ENCODE results near the gene TNPO3. TPM values are rescaled to one million over a fixed set of nuclear protein-coding genes. Genes with fewer than 3 reads are reported as not detected.

Gene TNPO3
- total RNA-seq, 3 donors from 2014 or later, result 36.4 to 42.7 (median 36.6) TPM

DNA sequence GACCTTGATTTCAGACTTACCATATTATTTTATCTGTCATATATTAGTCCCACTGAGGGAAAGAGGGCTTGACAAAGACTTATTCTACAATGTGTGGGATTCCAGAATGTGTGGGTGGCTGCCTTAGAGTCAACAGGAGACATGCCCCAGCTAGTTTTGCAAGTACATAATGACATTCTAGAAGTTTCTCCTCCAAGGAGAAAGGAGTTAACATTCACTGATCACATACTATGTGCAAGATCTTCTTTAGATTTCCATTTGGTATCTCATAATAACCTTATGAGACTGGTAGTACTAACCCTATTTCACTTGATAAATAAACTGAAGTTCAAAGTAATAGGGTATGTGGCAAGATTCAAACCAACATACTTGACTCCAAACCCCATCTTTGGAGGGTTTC is 92.0 kb downstream of the TNPO3 start:
- DNase-seq (ENCODE audit: low spot score in 2 of 2), result no peak
- no peaks in the 10 kb centered on the region for H3K9me3 ChIP-seq
- TF ChIP-seq, protein P1, sequence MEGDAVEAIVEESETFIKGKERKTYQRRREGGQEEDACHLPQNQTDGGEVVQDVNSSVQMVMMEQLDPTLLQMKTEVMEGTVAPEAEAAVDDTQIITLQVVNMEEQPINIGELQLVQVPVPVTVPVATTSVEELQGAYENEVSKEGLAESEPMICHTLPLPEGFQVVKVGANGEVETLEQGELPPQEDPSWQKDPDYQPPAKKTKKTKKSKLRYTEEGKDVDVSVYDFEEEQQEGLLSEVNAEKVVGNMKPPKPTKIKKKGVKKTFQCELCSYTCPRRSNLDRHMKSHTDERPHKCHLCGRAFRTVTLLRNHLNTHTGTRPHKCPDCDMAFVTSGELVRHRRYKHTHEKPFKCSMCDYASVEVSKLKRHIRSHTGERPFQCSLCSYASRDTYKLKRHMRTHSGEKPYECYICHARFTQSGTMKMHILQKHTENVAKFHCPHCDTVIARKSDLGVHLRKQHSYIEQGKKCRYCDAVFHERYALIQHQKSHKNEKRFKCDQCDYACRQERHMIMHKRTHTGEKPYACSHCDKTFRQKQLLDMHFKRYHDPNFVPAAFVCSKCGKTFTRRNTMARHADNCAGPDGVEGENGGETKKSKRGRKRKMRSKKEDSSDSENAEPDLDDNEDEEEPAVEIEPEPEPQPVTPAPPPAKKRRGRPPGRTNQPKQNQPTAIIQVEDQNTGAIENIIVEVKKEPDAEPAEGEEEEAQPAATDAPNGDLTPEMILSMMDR (IDR thresholded peaks at IDR 0.05), result no peak
- no peak for TF ChIP-seq POLR2AphosphoS5 (IDR thresholded peaks at IDR 0.05)
- TF ChIP-seq POLR2A (IDR thresholded peaks at IDR 0.05), result no peak
- intact Hi-C loops (cut with DNase I; ENCODE audit: low total_unique reads), result no loop called here
- no peak overlapping the region for H3K4me3 ChIP-seq
- no peaks in the 10 kb centered on the region for H3K4me1 ChIP-seq
- H3K27me3 ChIP-seq, result no peaks in the 10 kb centered on the region
- H3K36me3 ChIP-seq, result no peaks in the 10 kb centered on the region
- no peak overlapping the region for H3K27ac ChIP-seq

DNA sequence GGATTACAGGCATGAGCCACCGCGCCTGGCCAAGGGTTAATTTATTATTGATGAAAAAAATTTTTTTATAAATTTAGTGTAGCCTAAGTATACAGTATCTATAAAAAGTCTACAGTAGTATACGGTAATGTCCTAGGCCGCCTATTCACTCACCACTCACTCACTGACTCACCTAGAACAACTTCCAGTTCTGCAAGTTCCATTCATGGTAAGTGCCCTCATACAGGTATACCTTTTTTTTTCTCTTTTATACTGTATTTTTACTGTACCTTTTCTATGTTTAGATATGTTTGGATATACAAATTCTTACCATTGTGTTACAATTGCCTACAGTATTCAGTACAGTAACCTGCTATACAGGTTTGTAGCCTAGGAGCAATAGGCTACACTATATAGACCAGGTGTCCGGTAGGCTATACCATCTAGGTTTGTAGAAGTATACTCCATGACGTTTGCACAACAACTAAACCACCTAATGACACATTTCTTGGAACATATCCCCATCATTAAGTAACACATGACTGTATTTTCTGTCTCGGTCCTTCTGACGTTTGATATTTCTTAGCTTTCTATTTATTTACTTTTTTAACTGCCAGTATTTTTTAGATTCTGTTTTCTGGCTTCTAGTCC is 93.8 kb downstream of the TNPO3 start:
- no peaks in the 10 kb centered on the region for H3K27me3 ChIP-seq
- TF ChIP-seq POLR2A (IDR thresholded peaks at IDR 0.05) (no peak), POLR2AphosphoS5 (IDR thresholded peaks at IDR 0.05) (no peak)
- TF ChIP-seq, protein P1 (IDR thresholded peaks at IDR 0.05), result no peak
- H3K9me3 ChIP-seq, result no peaks in the 10 kb centered on the region
- no peaks in the 10 kb centered on the region for H3K36me3 ChIP-seq
- H3K4me3 ChIP-seq, result no peak overlapping the region
- H3K4me1 ChIP-seq, result no peaks in the 10 kb centered on the region
- DNase-seq (ENCODE audit: low spot score in 2 of 2), result no peak
- intact Hi-C loops (cut with DNase I; ENCODE audit: low total_unique reads), result no loop called here
- H3K27ac ChIP-seq, result no peak overlapping the region

DNA sequence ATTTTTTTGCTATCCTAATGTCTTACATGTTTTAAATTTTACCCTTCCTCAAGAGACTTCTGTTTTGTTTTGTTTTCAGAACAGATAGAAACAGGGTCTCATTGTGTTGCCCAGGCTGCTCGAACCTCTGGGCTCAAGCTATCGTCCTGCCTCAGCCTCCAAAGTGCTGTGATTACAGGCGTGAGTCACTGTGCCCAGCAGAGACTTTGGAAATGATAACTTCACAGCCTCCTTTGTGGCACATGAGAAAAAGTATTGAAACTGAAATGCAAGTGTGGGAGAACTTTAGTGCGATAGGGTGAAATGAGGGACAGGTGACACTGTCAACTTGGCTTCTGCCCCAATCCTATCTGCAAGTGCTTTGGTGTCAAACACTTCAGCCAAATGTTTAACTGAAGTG is 95.6 kb downstream of the TNPO3 start:
- no peaks in the 10 kb centered on the region for H3K27me3 ChIP-seq
- H3K9me3 ChIP-seq, result no peaks in the 10 kb centered on the region
- no peak overlapping the region for H3K4me3 ChIP-seq
- no peaks in the 10 kb centered on the region for H3K36me3 ChIP-seq
- DNase-seq (ENCODE audit: low spot score in 2 of 2), result no peak
- TF ChIP-seq, protein P1 (IDR thresholded peaks at IDR 0.05), result no peak
- no peak for TF ChIP-seq POLR2A (IDR thresholded peaks at IDR 0.05)
- no peak for TF ChIP-seq POLR2AphosphoS5 (IDR thresholded peaks at IDR 0.05)
- intact Hi-C loops (cut with DNase I; ENCODE audit: low total_unique reads), result no loop called here
- H3K4me1 ChIP-seq, result no peaks in the 10 kb centered on the region
- no peak overlapping the region for H3K27ac ChIP-seq

DNA sequence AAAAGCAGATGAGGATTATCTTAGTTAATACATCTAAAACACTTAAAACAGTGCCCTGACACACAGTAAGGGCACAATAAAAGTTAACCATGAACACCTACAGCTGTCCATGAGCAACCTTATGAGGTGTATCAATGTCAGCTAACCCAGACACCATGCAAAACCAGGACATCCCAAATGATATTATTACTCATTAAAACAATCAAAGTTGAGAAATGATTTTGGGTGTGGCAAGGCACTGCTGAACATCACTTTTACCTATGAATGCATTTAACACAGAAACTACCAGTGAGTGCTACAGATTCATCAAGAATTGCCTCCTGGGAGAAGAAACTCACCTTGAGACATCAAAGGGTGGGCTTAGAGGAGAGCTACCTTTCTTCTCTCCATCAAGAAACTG is 98.9 kb downstream of the TNPO3 start:
- TF ChIP-seq, protein P1 (IDR thresholded peaks at IDR 0.05), result no peak
- TF ChIP-seq POLR2A (IDR thresholded peaks at IDR 0.05) (no peak), POLR2AphosphoS5 (IDR thresholded peaks at IDR 0.05) (no peak)
- intact Hi-C loops (cut with DNase I; ENCODE audit: low total_unique reads), result no loop called here
- no peaks in the 10 kb centered on the region for H3K36me3 ChIP-seq

DNA sequence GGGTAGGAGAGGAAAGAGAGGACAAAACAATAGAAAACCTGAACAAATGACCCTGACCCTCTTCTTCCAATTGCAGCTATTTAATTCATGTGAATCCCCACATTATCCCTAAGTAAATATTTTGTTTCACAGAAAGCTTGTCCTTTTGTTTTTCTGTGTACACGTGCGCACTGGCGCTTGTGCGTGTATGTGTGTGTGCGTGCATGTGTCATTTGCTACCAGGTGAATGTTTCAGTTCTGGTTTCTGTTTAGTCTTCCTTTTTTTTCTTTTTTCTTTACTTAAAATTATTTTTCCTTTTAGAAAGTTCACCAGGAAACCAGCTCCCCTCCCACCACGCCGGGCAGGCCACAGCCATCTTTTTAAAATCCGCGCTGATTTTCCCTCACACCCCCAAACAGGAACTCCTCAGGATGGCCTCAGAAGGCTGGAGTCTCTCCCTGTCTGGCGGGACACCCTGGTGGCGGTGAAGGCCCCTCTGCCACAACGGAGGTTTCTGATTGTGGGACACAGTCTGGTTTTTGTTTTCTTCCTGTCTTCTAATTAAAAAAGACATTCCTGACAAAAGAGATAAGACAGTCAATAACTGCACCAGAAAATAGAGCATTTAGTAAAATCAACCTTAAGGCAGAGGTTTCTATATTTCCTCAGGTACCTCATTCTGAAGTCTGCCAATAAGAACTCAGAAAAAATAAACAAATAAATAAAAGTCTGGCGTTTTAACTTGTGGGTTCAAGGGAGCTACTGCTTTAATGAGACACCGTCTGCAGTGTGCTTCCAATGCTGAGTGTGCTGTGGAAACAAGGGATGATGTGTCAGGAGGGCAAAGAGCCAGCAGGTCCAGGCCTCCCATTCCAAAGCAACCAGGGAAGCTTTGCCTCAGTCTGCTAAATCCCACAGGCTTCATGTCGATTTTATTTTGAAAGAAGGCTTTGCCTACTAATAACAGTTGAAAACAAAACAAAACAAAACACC is 99.8 kb downstream of the TNPO3 start:
- Histone ChIP-seq H3K9me3 (no peaks in the 10 kb centered on the region), H3K27me3 (no peaks in the 10 kb centered on the region), H3K36me3 (no peaks in the 10 kb centered on the region), H3K27ac (no peak overlapping the region), H3K4me3 (no peak overlapping the region), H3K4me1 (no peaks in the 10 kb centered on the region)
- DNase-seq (ENCODE audit: low spot score in 2 of 2), result no peak
- intact Hi-C loops (cut with DNase I; ENCODE audit: low total_unique reads), result no loop called here
- TF ChIP-seq, protein P1 (IDR thresholded peaks at IDR 0.05), result no peak
- no peak for TF ChIP-seq POLR2AphosphoS5 (IDR thresholded peaks at IDR 0.05)

More for the DNA sequence above, 98.9 kb downstream of the TNPO3 start:
- H3K27me3 ChIP-seq, result no peaks in the 10 kb centered on the region
- H3K9me3 ChIP-seq, result no peaks in the 10 kb centered on the region
- H3K4me3 ChIP-seq, result no peak overlapping the region
- no peak overlapping the region for H3K27ac ChIP-seq
- no peaks in the 10 kb centered on the region for H3K4me1 ChIP-seq
- DNase-seq (ENCODE audit: low spot score in 2 of 2), result no peak

Measured in breast epithelium (tissue), 4 donors.